GM18868 (cell line): ENCODE data around the gene AGK.
A peak's percentile ranks its signal among the peaks of the same experiment; 100 is the strongest.
"Not testable (repeated sequence)": the region's sequence is repeated elsewhere in the genome, so short reads cannot be mapped to it uniquely, and the experiment has no call there.

ENCODE experiments used
- ATAC-seq: cut with Tn5 transposase; IDR thresholded peaks from one replicate; pipeline ENCODE4 v1.9.1; 2021; ENCODE audit warnings: mild to moderate bottlenecking, moderate library complexity; ENCODE audit not compliant: unreplicated experiment

The AGK gene

DNA sequence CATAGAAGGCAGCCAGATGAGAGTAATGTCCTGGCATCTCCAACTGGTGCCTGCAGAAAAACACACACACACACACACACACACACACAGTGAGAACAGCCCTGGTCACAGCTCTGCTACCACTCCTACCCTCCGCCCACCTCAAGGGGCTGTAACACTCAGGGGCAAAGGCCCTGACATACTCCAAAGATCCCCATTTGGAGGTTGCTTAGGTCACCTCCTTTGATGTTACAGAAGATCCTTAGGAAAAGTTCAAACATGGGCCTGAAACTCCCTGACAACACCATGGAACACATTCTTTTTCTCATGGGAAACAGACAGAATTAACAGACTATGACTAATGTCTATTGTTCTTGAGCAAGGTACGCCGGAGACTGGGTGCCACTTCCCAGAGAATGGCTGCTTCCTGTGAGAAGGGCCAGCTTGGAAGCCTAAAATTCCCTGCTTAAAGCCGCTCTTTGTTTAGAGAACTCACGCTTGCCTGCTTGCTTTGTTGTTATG lies 123.0 kb downstream of the AGK start:
- no peak for ATAC-seq

DNA sequence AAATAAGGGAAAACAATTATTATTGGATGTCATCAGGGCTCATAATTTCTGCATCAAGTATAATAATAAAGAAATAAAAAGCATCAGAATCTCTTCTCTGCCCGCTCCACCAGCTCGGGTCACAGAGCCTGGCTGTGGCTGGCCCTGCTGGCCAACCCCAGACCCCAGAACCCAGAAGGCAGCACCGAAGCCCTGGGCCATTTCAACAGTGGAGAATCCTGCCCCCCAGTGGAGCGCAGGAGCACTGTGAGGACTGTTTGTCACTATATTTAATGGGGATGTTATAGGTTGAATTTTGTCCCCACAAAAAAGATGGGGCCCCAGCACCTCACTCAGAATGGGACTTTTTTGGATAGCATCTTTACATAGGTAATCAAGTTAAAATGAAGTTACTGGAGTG lies 123.5 kb downstream of the AGK start:
- no peak for ATAC-seq

DNA sequence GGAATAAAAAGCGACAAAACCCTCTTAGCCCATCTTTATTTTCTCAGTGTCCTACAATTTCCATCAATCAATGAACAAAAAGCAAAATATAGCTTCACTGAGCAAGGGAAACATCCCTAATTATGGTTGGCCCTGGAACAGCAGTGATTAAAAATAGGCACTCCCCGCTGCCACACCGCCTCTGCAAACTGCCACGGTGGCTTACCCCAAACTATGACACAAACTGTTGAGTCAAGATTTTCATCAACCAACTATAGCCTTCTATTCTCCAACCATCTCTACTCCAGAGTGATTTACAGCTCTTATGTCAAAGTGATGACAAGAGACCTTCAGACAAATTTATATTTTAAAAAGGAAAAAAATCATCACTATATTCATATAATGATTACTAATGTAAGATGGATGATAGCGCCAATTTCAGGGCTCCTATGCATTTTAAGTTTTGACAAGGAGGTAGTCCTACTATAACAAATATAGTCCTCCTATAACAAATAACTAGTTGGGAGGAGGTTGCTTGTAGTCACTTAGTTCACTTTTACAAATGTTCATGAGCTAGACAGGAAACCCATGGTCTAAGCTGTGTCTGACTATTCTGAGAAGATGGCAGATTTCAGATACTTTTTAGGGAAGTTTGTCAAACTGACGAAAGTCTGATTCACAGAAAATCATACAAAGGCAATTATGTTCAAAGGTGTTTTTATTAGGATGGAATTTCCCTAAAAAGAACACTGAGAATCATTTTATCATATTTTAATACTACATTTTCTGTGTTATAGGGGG lies 124.4 kb downstream of the AGK start:
- no peak for ATAC-seq

DNA sequence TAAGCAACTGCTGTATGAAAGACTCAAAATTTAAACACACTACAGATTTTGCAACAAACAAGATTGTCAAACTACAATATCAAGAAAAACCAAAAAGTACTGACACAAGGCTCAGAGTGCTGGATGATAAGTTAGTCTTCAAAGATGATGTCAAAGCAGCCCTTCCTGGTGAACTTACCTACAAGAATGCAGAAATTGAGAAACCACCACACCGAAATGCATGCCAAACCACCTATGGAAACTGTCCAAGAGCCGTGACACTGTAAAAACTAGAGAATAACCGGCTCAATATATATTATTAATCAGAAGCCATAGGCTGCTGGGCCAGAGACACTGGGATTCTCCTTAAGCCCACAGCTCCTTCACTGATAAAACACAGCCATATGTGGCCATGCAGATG lies 125.4 kb downstream of the AGK start:
- no peak for ATAC-seq

DNA sequence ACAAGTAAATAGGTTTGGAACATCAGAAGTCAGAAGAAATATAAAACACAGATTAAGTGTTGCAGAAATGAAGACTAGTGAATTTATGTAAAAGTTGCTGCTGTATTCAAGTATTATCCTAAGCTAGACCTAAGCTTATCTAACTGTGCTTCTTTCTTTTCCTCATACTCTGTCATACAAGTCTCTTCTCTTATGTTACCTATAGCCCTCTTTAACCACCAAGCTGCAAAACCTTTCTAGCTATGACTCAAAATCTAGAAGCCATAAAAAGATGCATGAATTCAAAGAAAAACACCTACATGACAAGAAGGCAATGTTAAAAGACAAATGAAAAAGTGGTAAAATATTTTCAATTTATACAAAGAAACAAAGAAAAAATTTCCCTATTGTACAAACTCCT lies 127.8 kb downstream of the AGK start:
- ATAC-seq: peak; percentile 85

DNA sequence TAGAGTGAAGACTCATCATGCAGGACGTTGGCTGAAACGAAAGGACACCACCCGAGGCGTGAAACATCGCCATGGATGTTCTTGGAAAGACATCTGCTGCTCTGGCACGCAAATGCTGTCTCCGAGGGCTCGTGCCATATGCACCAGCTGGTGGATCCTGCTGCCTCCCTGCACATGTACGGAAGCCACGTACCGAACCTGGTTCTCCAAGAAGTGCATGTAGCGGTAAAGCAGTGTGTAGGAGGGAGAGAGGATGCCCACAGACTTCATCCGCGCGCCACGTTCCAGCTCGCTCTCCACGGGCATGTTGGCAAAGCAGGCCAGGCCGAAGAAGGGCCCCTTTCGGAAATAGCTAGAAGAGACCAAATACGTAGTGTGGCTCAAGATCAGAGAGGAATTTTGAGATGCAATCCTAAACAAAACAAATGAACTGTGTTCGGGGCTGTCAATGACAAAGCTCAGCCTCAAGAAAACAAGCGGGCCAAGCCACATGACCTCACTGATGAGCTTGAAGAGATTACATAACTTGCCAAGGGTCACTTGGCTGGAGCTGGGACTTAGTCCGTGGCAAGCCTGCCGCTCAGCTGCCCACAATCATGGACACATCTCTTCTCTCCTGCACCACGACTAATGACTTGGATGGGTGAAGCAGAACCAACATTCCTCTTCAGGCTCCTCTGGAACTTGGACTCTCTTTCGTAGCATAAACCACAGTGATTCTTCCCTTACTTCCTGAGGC lies 134.2 kb downstream of the AGK start:
- ATAC-seq: no peak

DNA sequence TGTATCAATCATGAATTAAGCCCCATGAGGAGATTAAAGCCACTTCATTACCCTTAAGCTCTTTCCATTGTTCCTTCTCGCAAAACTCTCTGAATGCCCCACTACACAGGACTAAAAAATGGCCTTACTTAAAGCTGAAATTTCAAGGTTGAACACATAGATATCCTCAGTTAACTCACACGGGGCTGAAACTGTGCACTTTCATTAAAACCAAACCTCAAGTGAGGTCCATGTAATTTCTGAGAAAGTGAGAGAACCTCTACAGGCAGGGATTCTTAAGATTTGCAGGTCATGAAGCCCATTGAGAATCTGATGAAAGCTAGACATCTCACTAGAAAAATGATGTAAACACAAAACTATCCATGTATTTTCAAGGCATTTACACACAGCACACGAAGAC lies 134.9 kb downstream of the AGK start:
- no peak for ATAC-seq

DNA sequence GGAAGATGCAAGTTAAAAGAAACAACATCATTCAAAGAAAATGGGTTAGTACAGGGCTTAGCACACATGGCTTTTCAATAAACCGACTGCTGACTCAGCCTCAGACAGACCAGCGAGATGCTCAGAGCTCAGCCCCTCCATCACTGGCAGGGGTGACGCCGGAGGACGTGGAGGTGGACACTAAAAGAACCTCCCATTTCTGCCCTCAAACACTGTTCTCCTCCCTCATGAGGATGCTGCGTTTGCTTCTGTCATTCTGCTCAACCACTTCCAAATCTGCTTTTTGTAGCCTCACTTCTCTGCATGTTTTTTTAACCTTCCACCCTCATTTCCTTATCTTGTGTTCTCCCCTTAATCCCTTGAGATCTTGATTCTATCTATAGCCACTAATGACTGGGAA lies 135.5 kb downstream of the AGK start:
- ATAC-seq: no peak

DNA sequence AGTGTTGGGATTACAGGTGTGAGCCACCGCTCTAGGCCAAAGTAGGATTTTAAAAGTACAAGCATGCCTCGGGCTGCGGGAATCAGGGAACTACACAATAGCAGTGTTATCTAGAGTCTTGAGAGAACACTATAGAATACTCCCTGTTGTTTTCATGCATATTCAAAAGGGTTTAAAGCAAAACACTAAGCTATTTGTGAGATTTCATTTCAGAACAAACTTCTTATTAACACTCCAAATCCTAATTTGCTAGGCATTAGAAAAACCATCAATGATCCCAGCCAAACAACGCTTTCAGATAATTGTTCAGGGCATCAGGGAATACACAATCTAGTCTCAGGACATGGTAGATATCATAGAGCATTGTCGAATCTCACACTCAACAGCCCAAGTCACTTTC lies 136.8 kb downstream of the AGK start:
- no peak for ATAC-seq

DNA sequence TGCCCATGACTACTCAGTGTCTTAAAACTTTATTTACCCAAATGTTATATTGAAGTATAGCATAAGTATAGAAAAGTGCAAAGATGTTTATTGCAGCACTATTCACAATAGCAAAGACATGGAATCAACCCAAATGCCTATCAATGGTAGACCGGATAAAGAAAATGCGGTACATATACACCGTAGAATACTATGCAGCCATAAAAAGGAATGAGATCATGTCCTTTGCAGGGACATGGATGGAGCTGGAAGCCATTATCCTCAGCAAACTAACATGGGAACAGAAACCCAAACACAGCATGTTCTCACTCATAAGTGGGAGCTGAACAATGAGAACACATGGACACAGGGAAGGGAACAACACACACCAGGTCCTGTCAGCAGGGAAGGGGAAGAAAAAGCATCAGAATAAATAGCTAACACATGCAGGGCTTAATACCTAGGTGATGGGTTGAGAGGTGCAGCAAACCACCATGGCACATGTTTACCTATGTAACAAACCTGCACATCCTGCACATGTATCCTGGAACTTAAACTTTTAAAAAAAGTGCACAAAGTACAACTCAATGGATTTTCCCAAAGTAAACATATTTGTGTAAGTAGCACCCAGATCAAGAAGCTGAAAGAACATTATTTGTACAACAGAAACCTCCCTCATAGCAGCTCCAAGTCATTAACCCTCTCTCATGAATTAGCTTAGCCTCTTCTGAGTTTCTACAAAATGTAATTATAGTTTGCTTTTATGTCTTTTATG lies 138.0 kb downstream of the AGK start:
- not testable (repeated sequence) for ATAC-seq

DNA sequence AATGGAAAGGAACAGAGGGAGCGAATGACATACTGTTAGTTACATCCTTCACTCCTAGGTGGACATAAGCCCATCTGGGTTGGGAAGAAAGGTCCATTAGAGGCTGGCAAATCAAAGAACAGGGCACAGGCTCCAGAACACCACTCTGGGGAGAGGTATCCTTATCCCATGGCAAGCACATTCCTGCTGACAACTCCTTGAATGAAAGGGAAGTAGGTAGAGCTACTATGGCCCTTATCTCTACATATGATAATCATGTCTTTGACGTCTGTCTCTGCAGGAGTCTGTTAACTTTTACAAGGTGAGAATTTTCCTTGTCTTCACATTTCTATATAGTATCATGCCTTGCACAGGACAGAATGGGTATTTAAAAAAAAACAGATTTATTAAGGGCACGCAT lies 140.3 kb downstream of the AGK start:
- ATAC-seq: no peak

DNA sequence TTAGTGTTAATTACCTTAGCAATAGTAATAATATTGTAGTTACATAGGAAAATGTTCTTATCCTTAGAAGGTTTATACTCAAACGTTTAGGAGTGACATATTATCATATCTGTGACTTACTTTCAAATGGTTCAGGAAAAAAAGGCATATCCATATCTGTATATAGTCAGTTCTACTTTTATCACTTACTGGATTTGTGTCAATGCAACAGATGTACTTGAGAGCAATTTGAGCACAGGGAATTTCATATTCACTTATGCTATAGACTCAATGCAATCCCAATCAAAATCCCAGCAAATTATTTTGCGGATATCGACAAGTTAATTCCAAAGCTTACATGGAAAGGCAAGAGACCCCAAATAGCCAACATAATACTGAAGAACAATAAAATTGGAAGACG lies 140.8 kb downstream of the AGK start:
- ATAC-seq: no peak

DNA sequence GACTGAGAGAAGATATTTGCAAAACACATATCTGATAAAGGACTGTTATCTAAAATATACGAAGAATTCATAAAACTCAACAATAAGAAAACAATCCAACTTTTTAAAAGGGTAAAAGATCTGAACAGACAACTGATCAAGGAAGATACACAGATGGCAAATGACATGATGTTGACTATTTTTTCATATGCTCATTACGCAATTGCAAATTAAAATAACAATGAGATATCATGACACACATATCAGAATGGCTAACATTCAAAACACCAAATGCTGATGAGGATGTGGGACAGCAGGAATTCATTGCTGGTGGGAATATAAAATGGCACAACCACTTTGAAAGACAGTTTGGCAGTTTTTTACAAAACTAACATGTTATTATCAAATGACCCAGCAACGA lies 141.9 kb downstream of the AGK start:
- no peak for ATAC-seq

DNA sequence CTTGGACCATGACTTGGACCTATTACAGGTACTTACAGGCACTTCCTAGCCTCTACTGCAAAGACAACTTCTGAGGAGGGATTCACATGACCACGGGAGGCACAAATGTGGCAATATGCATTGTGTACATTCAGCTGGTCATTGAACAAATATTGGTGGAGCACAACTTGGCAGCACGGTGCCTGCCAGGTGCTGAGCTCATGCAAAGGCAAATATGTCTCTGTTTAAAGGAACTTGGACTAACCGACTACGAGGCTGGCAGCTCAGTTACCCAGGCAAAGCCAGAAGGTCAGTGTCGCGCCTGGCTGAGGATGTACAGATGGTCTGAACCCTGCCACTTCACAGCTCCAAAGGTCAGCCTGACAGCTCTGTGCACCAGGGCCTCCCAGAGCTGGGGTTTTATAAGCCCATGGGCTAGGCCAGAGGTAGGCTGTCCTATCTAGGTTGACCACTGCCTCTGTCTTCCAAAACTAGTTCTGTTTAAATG lies 144.6 kb downstream of the AGK start:
- ATAC-seq: no peak

DNA sequence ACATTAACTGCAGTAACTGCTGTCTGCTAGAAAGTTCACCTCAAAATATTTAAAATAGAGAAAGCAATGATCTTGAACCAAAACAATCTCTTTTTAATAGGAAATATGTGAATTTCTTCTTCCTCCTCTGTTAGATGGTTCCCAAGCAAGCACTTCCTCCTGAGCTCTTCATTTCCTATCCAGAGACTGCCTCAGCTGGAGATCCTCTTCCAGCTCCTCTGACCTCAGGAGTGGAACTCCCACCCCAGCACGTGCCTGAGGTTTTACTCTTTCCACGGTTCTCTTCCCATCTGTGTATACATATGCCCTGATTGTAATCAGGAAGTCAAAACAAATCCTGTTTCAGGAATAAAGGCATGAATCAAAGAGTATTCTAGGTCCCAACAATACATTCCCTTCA lies 145.1 kb downstream of the AGK start:
- ATAC-seq: no peak

DNA sequence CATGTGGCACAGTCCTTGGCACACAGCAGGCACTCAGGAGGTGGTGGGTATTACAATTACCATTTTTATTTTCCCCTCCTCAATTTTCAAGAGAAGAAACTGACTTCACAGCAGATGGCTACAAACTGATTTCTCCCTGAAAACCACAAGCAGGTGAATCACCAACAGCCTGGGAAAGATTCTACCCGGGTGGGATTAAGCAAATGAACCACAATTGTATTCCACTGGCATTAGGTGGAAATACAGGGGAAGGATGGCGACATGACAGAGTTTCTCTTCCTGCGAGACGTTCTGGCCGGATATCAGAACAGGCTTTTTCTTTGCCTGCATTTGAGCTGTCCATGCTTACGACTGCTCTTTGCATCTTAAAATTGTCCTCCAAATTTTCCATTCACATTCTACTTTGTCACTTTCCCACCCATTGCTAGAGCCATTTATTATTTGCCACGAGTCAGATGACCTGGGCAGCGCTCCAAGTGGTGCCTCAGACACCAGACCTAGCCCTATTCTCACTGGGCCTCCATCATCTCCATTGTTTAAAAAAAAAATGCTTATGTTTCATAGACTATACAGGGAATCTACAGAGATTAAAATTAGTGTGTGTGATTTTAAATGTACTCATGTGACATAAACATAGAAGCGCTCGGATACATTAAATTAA lies 146.1 kb downstream of the AGK start:
- no peak for ATAC-seq

DNA sequence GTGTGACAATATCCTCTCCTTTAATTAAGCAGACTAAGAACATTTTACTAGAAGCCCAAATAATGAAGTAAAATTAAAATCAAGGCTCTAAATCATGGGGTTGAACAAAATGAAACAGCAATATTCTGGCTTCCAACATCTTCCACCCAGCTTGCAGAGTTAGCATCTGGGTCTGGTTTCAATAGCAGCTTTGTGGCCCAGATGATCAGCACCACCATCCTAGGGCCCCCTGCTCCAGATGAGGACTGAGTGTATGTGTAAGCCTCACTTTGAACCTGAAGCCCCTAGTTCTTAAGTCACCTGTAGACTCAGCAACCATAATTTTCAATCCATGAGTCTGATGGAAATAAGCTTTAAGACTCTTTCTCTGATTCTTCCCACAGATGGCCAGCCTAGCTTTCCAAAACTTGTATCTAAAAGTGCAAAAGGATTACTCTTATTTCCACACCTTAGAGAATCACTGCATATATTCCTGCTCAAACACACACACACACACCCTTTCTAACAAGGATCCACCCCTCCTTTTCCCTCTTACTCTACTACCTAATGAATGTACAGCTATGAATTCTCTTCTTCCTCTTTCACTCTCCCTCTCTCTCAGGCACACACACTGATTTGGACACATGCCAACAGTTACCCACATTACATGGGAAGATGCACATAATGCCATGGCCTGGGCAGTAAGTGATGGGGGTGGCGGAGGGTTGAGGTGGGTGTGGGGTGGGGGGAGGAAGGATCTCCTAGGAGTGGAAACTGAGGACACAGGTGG lies 147.2 kb downstream of the AGK start:
- peak; percentile 17 for ATAC-seq

DNA sequence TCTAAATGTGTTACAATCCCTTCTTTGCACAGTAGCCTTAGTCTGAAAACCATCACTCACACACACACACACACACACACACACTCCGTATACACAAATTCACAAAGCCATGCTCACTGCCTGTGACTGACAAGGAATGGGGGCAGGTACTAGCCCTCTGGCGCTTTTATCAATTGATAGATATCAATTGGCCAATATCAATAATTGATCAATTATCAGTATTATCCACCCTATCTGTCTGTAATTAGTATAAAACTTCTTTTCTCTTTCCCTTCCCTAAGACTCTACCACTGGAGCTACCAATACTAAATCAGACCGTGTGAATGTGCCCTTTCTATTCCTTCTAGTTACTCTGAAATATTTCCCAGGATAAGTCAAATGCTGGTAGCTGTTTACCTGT lies 148.7 kb downstream of the AGK start:
- ATAC-seq: no peak

DNA sequence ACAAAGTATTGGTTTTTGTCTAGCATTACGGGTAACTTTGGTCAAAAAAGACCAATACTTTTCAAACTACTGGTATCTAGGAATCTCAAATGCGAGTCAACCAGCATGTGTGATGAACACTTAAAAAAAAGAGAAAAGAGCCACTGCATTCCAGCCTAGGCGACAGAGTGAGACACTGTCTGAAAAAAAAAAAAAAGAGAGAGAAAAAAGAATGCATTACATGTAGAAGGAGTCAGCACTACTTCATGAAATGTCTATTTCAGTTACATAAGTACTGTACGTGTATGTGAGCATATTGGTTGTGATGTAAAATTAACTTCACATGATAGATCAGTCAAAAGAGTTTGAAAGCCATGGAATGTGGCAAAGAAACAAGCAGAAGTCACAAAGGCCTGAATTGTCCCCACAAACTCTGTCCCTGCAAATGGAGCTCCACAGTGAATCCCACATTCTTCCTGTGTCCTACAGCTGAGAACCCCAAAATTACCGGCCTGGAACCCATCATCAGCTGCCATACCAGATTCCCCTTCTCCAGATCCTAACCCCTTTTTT lies 149.2 kb downstream of the AGK start:
- ATAC-seq: no peak

DNA sequence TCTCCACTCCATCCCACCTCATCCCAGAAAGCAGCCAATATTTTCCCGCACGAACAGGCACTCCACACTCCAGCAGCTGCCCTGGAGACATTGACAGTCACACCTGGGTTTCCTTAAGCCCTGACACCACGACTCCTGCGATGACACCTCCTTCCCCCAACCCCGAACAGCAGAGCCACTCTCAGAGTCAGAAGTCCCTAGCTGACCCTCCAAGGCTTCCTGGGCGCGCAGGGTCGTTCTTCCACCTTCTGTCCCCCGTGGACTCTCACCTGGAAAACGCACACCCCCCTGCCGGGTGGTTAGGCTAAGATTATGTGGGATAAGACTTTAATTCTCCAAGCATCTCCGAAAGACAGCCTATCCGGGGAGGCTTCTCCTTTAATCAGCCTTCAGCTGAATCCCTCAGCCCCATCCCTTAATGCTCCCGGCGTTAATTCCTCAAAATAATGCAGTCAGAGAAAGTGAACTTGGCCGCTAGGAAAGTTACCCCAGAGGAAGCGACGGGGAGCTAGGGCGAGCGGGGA lies 149.7 kb downstream of the AGK start:
- ATAC-seq: no peak
